ENCODE data around the gene GMPPA.

The GMPPA gene

GRCh38 chr2:219474285-219475060 is 24.2 kb upstream of the GMPPA start:
- DNase-seq (ENCODE audit: insufficient read length, low spot score) (no peak), FAIRE-seq (no peak)
- no peak for TF ChIP-seq POLR2A (IDR thresholded peaks at IDR 0.05; ENCODE audit: low read depth, low read length)

DNA sequence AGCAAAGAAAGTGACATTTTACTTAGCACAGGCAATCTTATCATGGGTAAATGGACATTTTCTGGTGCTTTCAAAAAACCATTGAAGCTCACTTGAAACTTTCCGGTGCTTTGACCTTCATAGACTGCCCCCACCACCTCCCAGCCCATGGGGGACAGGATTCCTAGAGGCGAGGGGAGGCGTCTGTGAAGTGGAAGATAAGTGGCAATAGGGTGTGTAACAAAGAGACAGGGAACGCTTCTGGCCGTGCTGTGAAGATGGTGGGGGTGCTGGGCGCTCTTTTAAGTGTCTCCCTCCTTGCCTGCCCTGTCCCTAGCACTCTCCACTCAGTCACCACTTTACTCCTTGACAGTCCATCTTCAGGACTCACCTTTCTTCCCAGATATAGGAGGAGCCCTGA is 23.4 kb upstream of the GMPPA start:
- TF ChIP-seq POLR2A (IDR thresholded peaks at IDR 0.05; ENCODE audit: low read depth, low read length): no peak
- no peak for DNase-seq (ENCODE audit: insufficient read length, low spot score)
- no peak for FAIRE-seq

GRCh38 chr2:219475697-219476651 is 22.7 kb upstream of the GMPPA start:
- no peak for TF ChIP-seq POLR2A (IDR thresholded peaks at IDR 0.05; ENCODE audit: low read depth, low read length)
- FAIRE-seq: no peak
- DNase-seq (ENCODE audit: insufficient read length, low spot score): peak; percentile 67

DNA sequence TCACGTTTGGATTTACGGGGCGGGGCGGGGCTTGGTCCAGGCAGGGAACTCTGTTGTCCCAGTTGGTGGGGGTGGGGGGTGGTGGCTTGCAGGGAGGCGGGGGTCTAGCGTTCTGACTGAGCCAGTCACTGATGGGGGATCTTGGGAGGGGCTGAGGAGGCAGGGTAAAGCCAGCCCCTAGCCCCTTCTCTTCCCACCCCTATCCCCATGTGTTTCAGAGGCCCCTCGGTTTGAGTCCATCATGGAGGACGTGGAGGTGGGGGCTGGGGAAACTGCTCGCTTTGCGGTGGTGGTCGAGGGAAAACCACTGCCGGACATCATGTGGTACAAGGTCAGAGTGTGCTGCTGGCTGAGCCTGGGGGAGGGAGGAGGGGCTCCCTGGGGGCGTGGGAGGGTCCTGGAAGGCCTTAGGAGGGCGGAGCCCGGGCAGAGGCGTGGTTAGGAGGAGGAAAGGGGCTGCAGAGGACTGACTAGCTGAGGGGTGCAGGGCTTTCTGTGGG is 22.0 kb upstream of the GMPPA start:
- no peak for DNase-seq (ENCODE audit: insufficient read length, low spot score)
- TF ChIP-seq POLR2A (IDR thresholded peaks at IDR 0.05; ENCODE audit: low read depth, low read length): no peak
- no peak for FAIRE-seq

- DNase-seq (ENCODE audit: insufficient read length, low spot score) (no peak), FAIRE-seq (no peak)
- TF ChIP-seq POLR2A (IDR thresholded peaks at IDR 0.05; ENCODE audit: low read depth, low read length): no peak
Measured at GRCh38 chr2:219477179-219477578, 21.5 kb upstream of the GMPPA start.

- no peak for FAIRE-seq
- DNase-seq (ENCODE audit: insufficient read length, low spot score): no peak
- no peak for TF ChIP-seq POLR2A (IDR thresholded peaks at IDR 0.05; ENCODE audit: low read depth, low read length)
Measured at GRCh38 chr2:219477815-219478214, 20.9 kb upstream of the GMPPA start.

DNA sequence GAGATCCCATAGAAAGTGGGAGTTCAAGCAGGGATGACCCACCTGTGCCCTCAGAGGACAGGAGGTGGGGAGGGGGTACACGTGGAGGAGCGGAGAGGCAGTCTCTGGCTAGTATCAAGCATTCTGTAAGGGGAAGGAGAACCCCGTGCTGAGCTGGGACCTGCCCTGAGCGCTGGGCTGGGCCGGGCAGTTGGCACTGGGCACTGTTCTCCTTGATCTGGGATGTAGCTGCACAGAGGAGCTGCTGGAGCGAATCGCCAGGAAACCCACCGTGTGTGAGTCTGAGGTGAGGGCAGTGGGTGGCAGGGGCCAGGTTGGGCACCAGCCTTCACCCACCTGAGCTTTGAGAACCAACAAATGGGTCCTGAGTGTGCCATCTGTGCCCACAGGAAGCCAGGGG is 19.8 kb upstream of the GMPPA start:
- FAIRE-seq (no peak), DNase-seq (ENCODE audit: insufficient read length, low spot score) (no peak)
- TF ChIP-seq POLR2A (IDR thresholded peaks at IDR 0.05; ENCODE audit: low read depth, low read length): no peak

GRCh38 chr2:219480004-219480403 is 18.7 kb upstream of the GMPPA start:
- DNase-seq (ENCODE audit: insufficient read length, low spot score) (no peak), FAIRE-seq (no peak)
- no peak for TF ChIP-seq POLR2A (IDR thresholded peaks at IDR 0.05; ENCODE audit: low read depth, low read length)

GRCh38 chr2:219482674-219483405 is 15.9 kb upstream of the GMPPA start:
- FAIRE-seq (no peak), DNase-seq (ENCODE audit: insufficient read length, low spot score) (no peak)
- no peak for TF ChIP-seq POLR2A (IDR thresholded peaks at IDR 0.05; ENCODE audit: low read depth, low read length)

- no peak for FAIRE-seq
Measured at GRCh38 chr2:219483451-219484342, 15.0 kb upstream of the GMPPA start.

GRCh38 chr2:219484343-219485200 is 14.1 kb upstream of the GMPPA start:
- DNase-seq (ENCODE audit: insufficient read length, low spot score): no peak

More at GRCh38 chr2:219483451-219484342, 15.0 kb upstream of the GMPPA start:
- TF ChIP-seq POLR2A (IDR thresholded peaks at IDR 0.05; ENCODE audit: low read depth, low read length): no peak
- DNase-seq (ENCODE audit: insufficient read length, low spot score): no peak

GRCh38 chr2:219485201-219485580 is 13.5 kb upstream of the GMPPA start:
- TF ChIP-seq POLR2A (IDR thresholded peaks at IDR 0.05; ENCODE audit: low read depth, low read length): no peak
- FAIRE-seq (no peak), DNase-seq (ENCODE audit: insufficient read length, low spot score) (no peak)

More at GRCh38 chr2:219484343-219485200, 14.1 kb upstream of the GMPPA start:
- no peak for FAIRE-seq
- no peak for TF ChIP-seq POLR2A (IDR thresholded peaks at IDR 0.05; ENCODE audit: low read depth, low read length)

Measured in H54 (cell line).